Mesendoderm (in vitro differentiated cells): ENCODE measurements around the gene MAGOH.

Experiments
- DNase-seq: peaks from one replicate; pipeline ENCODE4 v3.0.0; 2013
- H2AK5ac ChIP-seq: 2 replicates; pipeline ENCODE4 v1.6.1; 2013; ENCODE audit warnings: low read length, inconsistent platforms
- H2BK120ac ChIP-seq: 2 replicates; pipeline ENCODE4 v1.6.1; 2013; ENCODE audit warnings: low read depth, mild to moderate bottlenecking, low read length, moderate library complexity, mixed read lengths
- H2BK15ac ChIP-seq: replicated peaks from 2 replicates; pipeline ENCODE4 v1.6.1; 2013; ENCODE audit warnings: low read depth, mild to moderate bottlenecking, moderate library complexity
- H2BK5ac ChIP-seq: 2 replicates; pipeline ENCODE4 v1.6.1; 2013; ENCODE audit warnings: low read length, inconsistent platforms
- H3K18ac ChIP-seq: 2 replicates; pipeline ENCODE4 v1.6.1; 2013; ENCODE audit warnings: mild to moderate bottlenecking, low read length, mixed read lengths
- H3K23ac ChIP-seq: one replicate; pipeline ENCODE4 v1.6.1; 2013; ENCODE audit warnings: low read length
- H3K27ac ChIP-seq: 2 replicates; pipeline ENCODE4 v1.5.1; 2013; ENCODE audit warnings: low read depth, mild to moderate bottlenecking, inconsistent platforms, low read length, moderate library complexity
- H3K27me3 ChIP-seq: 2 replicates; pipeline ENCODE4 v1.6.1; 2013; ENCODE audit warnings: low read length, control low read depth, mild to moderate bottlenecking, inconsistent platforms; ENCODE audit not compliant: insufficient read depth, poor library complexity
- H3K36me3 ChIP-seq: 2 replicates; pipeline ENCODE4 v1.6.1; 2013; ENCODE audit warnings: low read length, inconsistent platforms; ENCODE audit not compliant: control insufficient read depth, insufficient read depth
- H3K4ac ChIP-seq: one replicate; pipeline ENCODE4 v1.6.1; 2013; ENCODE audit warnings: low read depth, mild to moderate bottlenecking, low read length, moderate library complexity
- H3K4me1 ChIP-seq: 2 replicates; pipeline ENCODE4 v1.6.1; 2013; ENCODE audit warnings: low read depth, low read length, inconsistent platforms; ENCODE audit not compliant: control insufficient read depth
- H3K4me2 ChIP-seq: 2 replicates; pipeline ENCODE4 v1.6.1; 2013; ENCODE audit warnings: low read length
- H3K4me3 ChIP-seq: 2 replicates; pipeline ENCODE4 v1.5.1; 2013; ENCODE audit warnings: mild to moderate bottlenecking, low read length
- H3K56ac ChIP-seq: one replicate; pipeline ENCODE4 v1.6.1; 2013; ENCODE audit warnings: low read length
- H3K79me1 ChIP-seq: 2 replicates; pipeline ENCODE4 v1.6.1; 2013; ENCODE audit warnings: low read length, inconsistent platforms
- H3K79me2 ChIP-seq: 2 replicates; pipeline ENCODE4 v1.6.1; 2013; ENCODE audit warnings: mild to moderate bottlenecking, low read length; ENCODE audit not compliant: control insufficient read depth, insufficient read depth
- H3K9ac ChIP-seq: 2 replicates; pipeline ENCODE4 v1.6.1; 2013; ENCODE audit warnings: low read length, inconsistent platforms
- H4K5ac ChIP-seq: one replicate; pipeline ENCODE4 v1.6.1; 2013; ENCODE audit warnings: low read length
- H4K8ac ChIP-seq: one replicate; pipeline ENCODE4 v1.6.1; 2013; ENCODE audit warnings: low read depth, mild to moderate bottlenecking, control low read depth, low read length, moderate library complexity
- WGBS: extraction: QIAGEN DNeasy Blood & Tissue Kit; methylation state at CpG from one replicate; pipeline ENCODE4 v1.1.7; 2013; ENCODE audit warnings: low lambda C conversion rate, missing lambda C conversion rate; ENCODE audit not compliant: insufficient coverage; ENCODE audit errors: extremely low coverage; 5-methylcytosine and 5-hydroxymethylcytosine counted together

Gene MAGOH

DNA sequence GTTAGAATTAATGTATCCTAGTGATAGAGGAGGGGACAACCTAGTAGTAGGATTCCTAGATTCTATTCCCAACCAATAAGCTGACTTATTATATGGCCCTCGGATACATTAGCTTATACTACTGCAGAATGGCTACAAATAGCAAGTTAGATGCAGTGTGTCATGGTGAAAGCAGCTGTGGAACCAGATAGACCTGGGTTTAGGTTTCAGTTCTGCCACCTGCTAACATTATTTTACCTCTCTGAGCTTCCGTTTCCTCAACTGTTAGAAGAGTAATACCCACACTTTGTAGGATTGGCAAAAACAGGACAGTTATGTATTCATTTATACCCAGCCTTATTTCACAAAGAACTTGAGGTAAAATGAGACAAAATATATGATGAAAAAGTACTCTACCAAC lies 21.6 kb upstream of the MAGOH start:
- no peak overlapping the region for H2AK5ac ChIP-seq
- no peak overlapping the region for H3K4me3 ChIP-seq
- H3K79me1 ChIP-seq = no peaks in the 10 kb centered on the region
- no peak overlapping the region for H4K8ac ChIP-seq
- no peak overlapping the region for H3K23ac ChIP-seq
- no peaks in the 10 kb centered on the region for H3K27me3 ChIP-seq
- no peak overlapping the region for H2BK15ac ChIP-seq
- H3K4me2 ChIP-seq = no peak overlapping the region
- no peak overlapping the region for H3K56ac ChIP-seq
- H3K4ac ChIP-seq = no peak overlapping the region
- no peaks in the 10 kb centered on the region for H3K4me1 ChIP-seq
- WGBS = no CpG with 5 or more reads among the region's 2 CpGs
- no peak overlapping the region for H2BK120ac ChIP-seq
- no peak overlapping the region for H2BK5ac ChIP-seq
- no peak overlapping the region for H3K9ac ChIP-seq
- no peaks in the 10 kb centered on the region for H3K79me2 ChIP-seq
- peaks cover 60% of the 10 kb centered on the region for H3K36me3 ChIP-seq
- H3K27ac ChIP-seq = no peak overlapping the region
- no peak overlapping the region for H4K5ac ChIP-seq
- DNase-seq = no peak
- no peak overlapping the region for H3K18ac ChIP-seq

DNA sequence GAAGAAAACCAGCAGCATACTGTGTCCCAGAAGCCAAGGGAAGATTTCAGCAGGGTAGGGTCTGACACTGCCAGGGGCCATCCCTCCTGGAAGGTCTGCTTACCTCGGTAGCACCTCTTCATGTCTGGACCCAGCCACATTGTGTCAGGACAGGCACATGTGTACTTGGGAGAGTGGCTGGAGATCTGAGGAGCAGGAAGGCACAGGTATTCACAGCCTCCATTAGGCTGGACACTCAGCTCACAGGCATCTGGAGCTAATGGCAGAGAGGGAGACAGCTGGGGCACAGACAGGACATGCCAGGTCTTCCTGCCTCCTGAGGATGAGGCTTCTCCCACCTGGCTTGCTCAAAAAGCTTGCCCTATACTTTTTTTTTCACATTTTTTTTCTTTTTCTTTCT lies 19.9 kb upstream of the MAGOH start:
- H3K4me2 ChIP-seq = no peak overlapping the region
- no peak for DNase-seq
- H2BK120ac ChIP-seq = no peak overlapping the region
- no peaks in the 10 kb centered on the region for H3K79me2 ChIP-seq
- WGBS = no CpG with 5 or more reads among the region's 1 CpG
- no peak overlapping the region for H3K56ac ChIP-seq
- H3K18ac ChIP-seq = no peak overlapping the region
- no peak overlapping the region for H2AK5ac ChIP-seq
- no peak overlapping the region for H4K8ac ChIP-seq
- no peak overlapping the region for H3K4me3 ChIP-seq
- no peaks in the 10 kb centered on the region for H3K4me1 ChIP-seq
- no peak overlapping the region for H4K5ac ChIP-seq
- H3K79me1 ChIP-seq = no peaks in the 10 kb centered on the region
- H3K23ac ChIP-seq = no peak overlapping the region
- no peaks in the 10 kb centered on the region for H3K27me3 ChIP-seq
- no peak overlapping the region for H3K4ac ChIP-seq
- peaks cover 54% of the 10 kb centered on the region for H3K36me3 ChIP-seq
- H2BK15ac ChIP-seq = no peak overlapping the region
- no peak overlapping the region for H3K9ac ChIP-seq
- peak overlapping the region; percentile 22 for H3K27ac ChIP-seq
- no peak overlapping the region for H2BK5ac ChIP-seq

DNA sequence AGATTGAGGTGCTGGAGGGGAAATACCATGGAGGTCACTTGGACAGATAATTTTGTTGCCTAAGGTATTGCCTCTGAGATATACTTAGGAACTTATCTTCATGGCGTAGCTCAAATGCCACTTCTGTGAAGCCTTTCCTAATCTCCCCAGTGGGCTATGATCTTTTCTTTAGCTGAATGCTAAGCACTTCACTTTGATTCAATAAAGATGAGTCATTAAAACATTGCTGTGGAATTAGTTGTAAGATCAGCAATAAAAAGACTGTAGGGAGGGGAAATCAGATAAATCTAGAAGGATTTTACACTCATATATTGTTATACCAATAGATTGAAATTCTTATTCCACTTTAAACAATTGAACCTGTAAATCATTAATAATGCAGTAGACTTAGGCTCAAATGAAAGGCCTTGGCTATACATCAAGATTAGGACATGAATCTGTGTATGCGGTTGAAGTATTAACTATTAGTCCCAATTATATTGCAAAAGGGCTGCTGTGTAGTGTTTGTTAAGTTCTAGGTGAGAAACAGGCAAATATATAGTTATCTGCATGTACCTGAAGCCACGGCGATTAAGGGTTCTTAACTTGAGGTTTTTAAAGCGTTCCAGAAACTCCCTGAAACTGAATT lies 19.2 kb upstream of the MAGOH start:
- Histone ChIP-seq H3K79me2 (no peaks in the 10 kb centered on the region), H3K4me1 (no peaks in the 10 kb centered on the region), H3K27ac (no peak overlapping the region), H3K27me3 (no peaks in the 10 kb centered on the region), H3K9ac (no peak overlapping the region), H3K79me1 (no peaks in the 10 kb centered on the region), H3K36me3 (peaks cover 48% of the 10 kb centered on the region), H3K4me3 (no peak overlapping the region), H3K23ac (no peak overlapping the region), H3K56ac (no peak overlapping the region), H2BK5ac (no peak overlapping the region), H2AK5ac (no peak overlapping the region), H3K18ac (no peak overlapping the region), H2BK15ac (no peak overlapping the region), H3K4ac (no peak overlapping the region), H4K8ac (no peak overlapping the region), H3K4me2 (no peak overlapping the region), H4K5ac (no peak overlapping the region), H2BK120ac (no peak overlapping the region)
- DNase-seq = no peak
- no CpG with 5 or more reads among the region's 5 CpGs for WGBS

DNA sequence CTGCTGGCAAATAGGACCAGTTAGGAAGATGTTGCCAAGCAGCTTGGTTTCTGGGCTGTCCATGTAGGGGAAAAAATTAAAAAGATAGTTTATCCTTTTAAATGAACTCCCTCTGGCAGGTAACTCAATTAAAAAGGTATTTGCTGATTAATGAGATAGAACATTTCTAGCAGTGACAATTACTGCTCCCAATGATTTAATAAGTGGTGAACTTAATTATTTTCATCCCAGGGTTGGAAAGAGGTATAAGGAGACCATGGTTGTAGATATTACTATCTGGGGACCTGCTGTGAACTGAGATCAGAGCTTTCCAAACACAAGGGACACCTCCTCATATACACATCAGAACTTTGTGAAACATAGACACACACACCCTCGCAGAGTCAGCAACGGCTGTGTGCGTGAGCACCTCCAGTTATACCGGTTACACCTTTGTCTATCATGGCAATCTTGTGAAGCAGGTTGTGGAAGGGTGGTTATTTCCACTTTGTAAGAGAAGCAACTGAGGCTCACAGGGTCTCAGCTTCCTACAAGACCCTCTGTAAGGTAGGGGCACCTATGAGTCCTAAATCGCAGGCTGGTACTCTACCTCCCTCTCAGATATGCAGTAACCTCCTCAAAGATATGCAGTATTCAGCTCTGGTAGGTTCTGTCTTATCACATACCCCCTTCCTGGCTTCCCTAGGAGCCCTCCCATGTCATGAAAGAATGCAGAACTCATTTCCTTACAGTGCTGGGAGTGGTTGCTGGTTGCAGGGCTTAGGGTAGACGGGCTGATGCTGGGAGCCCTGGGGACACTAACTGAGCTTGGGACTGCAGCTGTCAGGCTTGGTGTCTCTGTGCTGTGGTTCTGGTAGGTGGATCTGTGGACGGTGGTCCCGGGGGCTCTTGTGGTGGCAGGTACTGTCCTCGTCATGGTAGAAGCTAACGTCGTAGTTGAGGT lies 18.5 kb upstream of the MAGOH start:
- Histone ChIP-seq H4K5ac (no peak overlapping the region), H3K23ac (no peak overlapping the region), H3K4me2 (no peak overlapping the region), H3K27me3 (no peaks in the 10 kb centered on the region), H3K18ac (no peak overlapping the region), H2BK15ac (no peak overlapping the region), H3K4ac (no peak overlapping the region), H3K36me3 (peaks cover 42% of the 10 kb centered on the region), H2AK5ac (no peak overlapping the region), H3K79me2 (no peaks in the 10 kb centered on the region), H3K4me3 (no peak overlapping the region), H3K27ac (no peak overlapping the region), H3K9ac (no peak overlapping the region), H3K56ac (no peak overlapping the region), H3K4me1 (no peaks in the 10 kb centered on the region), H4K8ac (no peak overlapping the region), H2BK120ac (no peak overlapping the region), H3K79me1 (no peaks in the 10 kb centered on the region), H2BK5ac (no peak overlapping the region)
- DNase-seq = no peak
- no CpG with 5 or more reads among the region's 11 CpGs for WGBS

DNA sequence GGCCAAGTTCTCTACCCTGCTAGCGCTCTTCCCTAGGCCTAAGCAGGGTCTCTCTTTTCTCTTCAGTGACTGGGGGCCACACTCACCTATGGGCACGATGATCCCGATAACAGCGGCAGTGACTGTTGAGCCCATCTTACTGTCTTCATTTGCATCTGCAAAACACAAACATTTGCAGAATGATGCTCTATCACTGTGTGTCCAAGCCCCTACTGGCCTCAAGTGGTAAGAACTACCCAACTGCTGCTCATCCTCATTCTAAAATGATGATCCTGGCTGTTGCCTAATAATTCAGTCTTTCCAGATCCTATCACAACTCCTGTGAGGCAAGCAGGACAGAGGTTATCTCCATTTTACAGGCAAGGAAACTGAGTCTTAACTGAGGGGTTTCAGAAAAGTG lies 16.7 kb upstream of the MAGOH start:
- no peaks in the 10 kb centered on the region for H3K27me3 ChIP-seq
- no CpG with 5 or more reads among the region's 4 CpGs for WGBS
- H3K79me1 ChIP-seq = no peaks in the 10 kb centered on the region
- H3K18ac ChIP-seq = no peak overlapping the region
- no peaks in the 10 kb centered on the region for H3K4me1 ChIP-seq
- H3K9ac ChIP-seq = no peak overlapping the region
- no peak overlapping the region for H3K27ac ChIP-seq
- no peak overlapping the region for H4K5ac ChIP-seq
- no peak overlapping the region for H4K8ac ChIP-seq
- no peaks in the 10 kb centered on the region for H3K79me2 ChIP-seq
- no peak overlapping the region for H2BK15ac ChIP-seq
- H3K4ac ChIP-seq = no peak overlapping the region
- H3K36me3 ChIP-seq = peaks cover 42% of the 10 kb centered on the region
- no peak overlapping the region for H2BK5ac ChIP-seq
- H3K56ac ChIP-seq = no peak overlapping the region
- no peak overlapping the region for H3K23ac ChIP-seq
- H2BK120ac ChIP-seq = no peak overlapping the region
- no peak for DNase-seq
- no peak overlapping the region for H3K4me3 ChIP-seq
- H2AK5ac ChIP-seq = no peak overlapping the region
- no peak overlapping the region for H3K4me2 ChIP-seq
